GM12878 (cell line): ENCODE measurements around the gene CLTCL1. TPM values are rescaled to one million over a fixed set of nuclear protein-coding genes. Genes with fewer than 3 reads are reported as not detected.
A peak's percentile ranks its signal among the peaks of the same experiment; 100 is the strongest.

Experiments
- ATAC-seq: fragments of 200-7000 bp; cut with Tn5 transposase; 3 replicates; pipeline ENCODE4 v1.9.1; 2020; ENCODE audit warnings: mild to moderate bottlenecking, moderate library complexity
- BruUV-seq: library from RNA; stranded (reverse); fragments of 400-500 nt; replicated peaks from 2 replicates; lab custom pipeline; 2021; lab: Mats Ljungman, UMichigan
- CTCF ChIA-PET: fragments of 300-600 bp; sonication (Branson Sonifier 250); formaldehyde crosslinking; extraction: SDS; loops from one replicate; lab custom pipeline; 2021; ENCODE audit warnings: inconsistent platforms; lab: Yijun Ruan, JAX
- POLR2A ChIA-PET: fragments of 350-600 bp; formaldehyde crosslinking; extraction: SDS; loops from one replicate; lab custom pipeline; 2021; ENCODE audit warnings: inconsistent platforms; lab: Charles Lee
- RAD21 ChIA-PET: fragments of 300-600 bp; sonication (Branson Sonifier 250); formaldehyde crosslinking; loops from one replicate; lab custom pipeline; 2023; ENCODE audit warnings: antibody characterized with exemption; ENCODE audit not compliant: unreplicated experiment; lab: Charles Lee
- SMC1A ChIA-PET: fragments of 300-600 bp; sonication (Branson Sonifier 250); formaldehyde crosslinking; loops from one replicate; lab custom pipeline; 2023; ENCODE audit not compliant: unreplicated experiment, uncharacterized antibody; lab: Charles Lee
- DNase-seq: peaks from one replicate; pipeline ENCODE4 v3.0.0-alpha.2; 2011; ENCODE audit warnings: low read depth, low spot score
- FAIRE-seq: peaks from 3 replicates; lab custom pipeline; 2011; peaks lifted over from hg19 to GRCh38; lab: Jason Lieb, UNC
- H2AFZ ChIP-seq: 2 replicates; pipeline ENCODE4 v1.6.0; 2011; ENCODE audit warnings: low read depth, low read length, control low read depth; ENCODE audit not compliant: control insufficient read depth
- H3K27ac ChIP-seq: 2 replicates; pipeline ENCODE4 v1.5.1; 2011; ENCODE audit warnings: control low read depth; ENCODE audit not compliant: control insufficient read depth, insufficient read depth
- H3K27me3 ChIP-seq, 2 experiments: replicated peaks in 1 of 2; 2 replicates each; pipeline versions ENCODE4 v1.6.0 to v1.6.1; 2011; ENCODE audit warnings: low read length in 1 of 2; ENCODE audit not compliant: control insufficient read depth in 2 of 2, insufficient read depth in 2 of 2
- H3K36me3 ChIP-seq, 2 experiments: 2 replicates each; pipeline ENCODE4 v1.5.1; 2011; ENCODE audit warnings: low read length in 1 of 2; ENCODE audit not compliant: control insufficient read depth in 2 of 2, insufficient read depth in 2 of 2
- H3K4me1 ChIP-seq: 2 replicates; pipeline ENCODE4 v1.6.1; 2011; ENCODE audit warnings: mild to moderate bottlenecking, low read length, moderate library complexity, mixed read lengths; ENCODE audit not compliant: control insufficient read depth, insufficient read depth
- H3K4me2 ChIP-seq: 2 replicates; pipeline ENCODE4 v1.6.0; 2011; ENCODE audit warnings: control low read depth; ENCODE audit not compliant: control insufficient read depth, insufficient read depth
- H3K4me3 ChIP-seq: fragments of 200-600 bp; sonication (generic); 2 replicates; pipeline ENCODE4 v1.5.1; 2016
- H3K79me2 ChIP-seq: 2 replicates; pipeline ENCODE4 v1.6.0; 2011; ENCODE audit warnings: low read length; ENCODE audit not compliant: control insufficient read depth, insufficient read depth
- H3K9ac ChIP-seq: 2 replicates; pipeline ENCODE4 v1.8.0; 2011; ENCODE audit warnings: low read length, control low read depth, mixed read lengths; ENCODE audit not compliant: control insufficient read depth, insufficient read depth
- H3K9me3 ChIP-seq: replicated peaks from 3 replicates; pipeline ENCODE4 v1.5.1; 2011; ENCODE audit warnings: mild to moderate bottlenecking, low read length; ENCODE audit not compliant: control insufficient read depth, insufficient read depth
- H4K20me1 ChIP-seq: 2 replicates; pipeline ENCODE4 v1.6.0; 2011; ENCODE audit not compliant: control insufficient read depth, insufficient read depth
- NFYB ChIP-seq: IDR thresholded peaks from 2 replicates; pipeline ENCODE4 v1.6.1; 2011; ENCODE audit warnings: low read depth, mild to moderate bottlenecking, low read length, improper control_type of control experiment, moderate library complexity; ENCODE audit not compliant: insufficient read depth
- WGBS: methylation state at CpG from one replicate; pipeline ENCODE4 v1.1.6; 2016; ENCODE audit warnings: low lambda C conversion rate; ENCODE audit not compliant: insufficient replicate concordance, insufficient coverage; ENCODE audit errors: missing lambda C conversion rate; 5-methylcytosine and 5-hydroxymethylcytosine counted together
- in situ Hi-C: fragments of 300-500 bp; cut with MboI; formaldehyde crosslinking; loops from 9 replicates; pipeline ENCODE4 v1.14.3; 2018; ENCODE audit warnings: mixed read lengths
- intact Hi-C: fragments of 100-400 bp; cut with micrococcal nuclease; formaldehyde crosslinking; loops from one replicate; pipeline ENCODE4 v1.14.2; 2022; ENCODE audit not compliant: unreplicated experiment
- polyA plus RNA-seq, 11 experiments: library from polyadenylated mRNA; depleted of rRNA in 4 of 11; unstranded in 6 of 11; stranded (reverse) in 5 of 11; fragments of >200 nt; fragmentation: Nextera tagmentation in 4 of 11; fragmentation: Illumina TruSeq in 1 of 11; extraction: Ambion mirVana in 4 of 11; extraction: Trizol in 1 of 11; gene quantifications; 1 replicate in 1 of 11; 2 replicates in 10 of 11; pipeline versions ENCODE4 v1.2.1 to v1.2.3, GENCODE V29; 2011 to 2016; ENCODE audit warnings: inconsistent platforms in 2 of 11, missing spikeins in 2 of 11, low read depth in 1 of 11
- total RNA-seq, 4 experiments: library from RNA; depleted of rRNA in 3 of 4; stranded (reverse); fragments of >200 nt in 3 of 4; fragmentation: Illumina TruSeq in 1 of 4; extraction: Trizol in 1 of 4; gene quantifications; 2 replicates each; pipeline versions ENCODE4 v1.2.1 to v1.2.3, GENCODE V29; 2013 to 2021
- TF ChIP-seq, protein P1 (sequence below): fragments of 450-650 bp; IDR thresholded peaks from 2 replicates; pipeline ENCODE4 v1.6.1; 2017; ENCODE audit warnings: mild to moderate bottlenecking, moderate library complexity

Gene CLTCL1
- total and polyA plus RNA-seq, 10 of the 15 experiments (the other 5 are each of a cell fraction or from before 2014, with no cell fraction given): under 0.01 to 0.35 (median 0.12) TPM; not detected in 2

DNA sequence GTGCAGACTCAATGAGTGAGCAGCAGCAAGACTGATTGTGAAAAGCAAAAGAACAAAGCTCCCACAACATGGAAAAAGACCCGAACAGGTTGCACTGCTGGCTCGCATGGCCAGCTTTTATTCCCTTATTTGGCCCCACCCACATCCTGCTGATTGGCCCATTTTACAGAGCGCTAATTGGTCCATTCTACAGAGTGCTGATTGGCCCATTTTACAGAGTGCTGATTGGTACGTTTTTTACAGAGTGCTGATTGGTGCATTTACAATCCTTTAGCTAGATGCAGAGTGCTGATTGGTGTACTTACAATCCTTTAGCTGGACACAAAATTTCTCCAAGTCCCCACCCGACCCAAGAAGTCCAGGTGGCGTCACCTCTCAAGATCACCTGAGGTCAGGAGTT lies 97.6 kb downstream of the CLTCL1 start:
- in situ Hi-C loops: no loop called here
- CTCF ChIA-PET: interaction anchor here (0.5 to 1.1 kb wide), 2 partner anchors 14 to 35 kb away, joined by 3 read pairs; no protein-coding TSS in a partner anchor

More for the DNA sequence above, 97.6 kb downstream of the CLTCL1 start:
- Histone ChIP-seq H3K4me3 (no peak overlapping the region), H3K27me3 (peaks cover 0 to 2% of the 10 kb centered on the region in 2 experiments; a peak in 2 of 4 replicates), H2AFZ (no peak overlapping the region), H3K79me2 (no peaks in the 10 kb centered on the region), H3K27ac (no peak overlapping the region), H3K9me3 (no peaks in the 10 kb centered on the region), H3K4me2 (no peak overlapping the region), H4K20me1 (no peaks in the 10 kb centered on the region), H3K9ac (no peak overlapping the region), H3K36me3 (no peaks in the 10 kb centered on the region), H3K4me1 (no peaks in the 10 kb centered on the region; the same call in 1 of the 2 replicates)
- WGBS: 82% methylated on average over 6 of the region's 6 CpGs
- TF ChIP-seq, protein P1, sequence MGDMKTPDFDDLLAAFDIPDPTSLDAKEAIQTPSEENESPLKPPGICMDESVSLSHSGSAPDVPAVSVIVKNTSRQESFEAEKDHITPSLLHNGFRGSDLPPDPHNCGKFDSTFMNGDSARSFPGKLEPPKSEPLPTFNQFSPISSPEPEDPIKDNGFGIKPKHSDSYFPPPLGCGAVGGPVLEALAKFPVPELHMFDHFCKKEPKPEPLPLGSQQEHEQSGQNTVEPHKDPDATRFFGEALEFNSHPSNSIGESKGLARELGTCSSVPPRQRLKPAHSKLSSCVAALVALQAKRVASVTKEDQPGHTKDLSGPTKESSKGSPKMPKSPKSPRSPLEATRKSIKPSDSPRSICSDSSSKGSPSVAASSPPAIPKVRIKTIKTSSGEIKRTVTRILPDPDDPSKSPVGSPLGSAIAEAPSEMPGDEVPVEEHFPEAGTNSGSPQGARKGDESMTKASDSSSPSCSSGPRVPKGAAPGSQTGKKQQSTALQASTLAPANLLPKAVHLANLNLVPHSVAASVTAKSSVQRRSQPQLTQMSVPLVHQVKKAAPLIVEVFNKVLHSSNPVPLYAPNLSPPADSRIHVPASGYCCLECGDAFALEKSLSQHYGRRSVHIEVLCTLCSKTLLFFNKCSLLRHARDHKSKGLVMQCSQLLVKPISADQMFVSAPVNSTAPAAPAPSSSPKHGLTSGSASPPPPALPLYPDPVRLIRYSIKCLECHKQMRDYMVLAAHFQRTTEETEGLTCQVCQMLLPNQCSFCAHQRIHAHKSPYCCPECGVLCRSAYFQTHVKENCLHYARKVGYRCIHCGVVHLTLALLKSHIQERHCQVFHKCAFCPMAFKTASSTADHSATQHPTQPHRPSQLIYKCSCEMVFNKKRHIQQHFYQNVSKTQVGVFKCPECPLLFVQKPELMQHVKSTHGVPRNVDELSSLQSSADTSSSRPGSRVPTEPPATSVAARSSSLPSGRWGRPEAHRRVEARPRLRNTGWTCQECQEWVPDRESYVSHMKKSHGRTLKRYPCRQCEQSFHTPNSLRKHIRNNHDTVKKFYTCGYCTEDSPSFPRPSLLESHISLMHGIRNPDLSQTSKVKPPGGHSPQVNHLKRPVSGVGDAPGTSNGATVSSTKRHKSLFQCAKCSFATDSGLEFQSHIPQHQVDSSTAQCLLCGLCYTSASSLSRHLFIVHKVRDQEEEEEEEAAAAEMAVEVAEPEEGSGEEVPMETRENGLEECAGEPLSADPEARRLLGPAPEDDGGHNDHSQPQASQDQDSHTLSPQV: no peak
- peak; percentile 62 for TF ChIP-seq NFYB
- DNase-seq (no peak), ATAC-seq (no peak), FAIRE-seq (no peak)
- BruUV-seq: no TSS peak
- ChIA-PET POLR2A (interaction anchor here (0.6 kb wide), 1 partner anchor 75 kb away, joined by 3 read pairs; no protein-coding TSS in a partner anchor), SMC1A (no interaction called here), RAD21 (no interaction called here)
- intact Hi-C loops: no loop called here
